Lung (tissue), 12 donors: Measurements from ENCODE around the gene OGFOD3. TPM values are rescaled to one million over a fixed set of nuclear protein-coding genes. Genes with fewer than 3 reads are reported as not detected.
"Not testable (repeated sequence)": the region's sequence is repeated elsewhere in the genome, so short reads cannot be mapped to it uniquely, and the experiment has no call there.

ENCODE experiments used
- ATAC-seq: fragments of 200-7000 bp; cut with Tn5 transposase; one replicate; pipeline ENCODE4 v1.9.1; 2020; ENCODE audit warnings: moderate number of reproducible peaks; ENCODE audit not compliant: insufficient read depth, low FRiP score
- DNase-seq, 3 donors: peaks; one replicate each; pipeline ENCODE4 v3.0.0-alpha.2; 2013 to 2017
- H3K27ac ChIP-seq, 2 donors: one replicate each; pipeline ENCODE4 v1.5.1; 2013; ENCODE audit warnings: mild to moderate bottlenecking in 2 of 2, moderate library complexity in 2 of 2, control low read depth in 1 of 2, inconsistent platforms in 1 of 2, low read depth in 1 of 2, low read length in 1 of 2
- H3K27me3 ChIP-seq, 3 donors: one replicate each; pipeline ENCODE4 v1.5.1; 2013; ENCODE audit warnings: low read length in 2 of 3; ENCODE audit not compliant: control insufficient read depth in 3 of 3, insufficient read depth in 3 of 3
- H3K36me3 ChIP-seq, 4 donors: one replicate each; pipeline ENCODE4 v1.5.1; 2013; ENCODE audit warnings: low read length in 4 of 4, mild to moderate bottlenecking in 1 of 4, moderate library complexity in 1 of 4; ENCODE audit not compliant: control insufficient read depth in 4 of 4, insufficient read depth in 4 of 4
- H3K4me1 ChIP-seq, 5 donors: one replicate each; pipeline ENCODE4 v1.5.1; 2013; ENCODE audit warnings: low read length in 5 of 5, mild to moderate bottlenecking in 2 of 5, moderate library complexity in 1 of 5; ENCODE audit not compliant: control insufficient read depth in 5 of 5, insufficient read depth in 5 of 5
- H3K4me3 ChIP-seq: one replicate; pipeline ENCODE4 v1.5.1; 2013; ENCODE audit warnings: mild to moderate bottlenecking, control low read depth, moderate library complexity
- H3K9ac ChIP-seq, 2 donors: one replicate each; pipeline ENCODE4 v1.5.1; 2013; ENCODE audit warnings: low read length in 2 of 2, control low read depth in 1 of 2; ENCODE audit not compliant: insufficient read depth in 1 of 2
- H3K9me3 ChIP-seq, 4 donors: one replicate each; pipeline ENCODE4 v1.5.1; 2013; ENCODE audit warnings: low read length in 3 of 4, mild to moderate bottlenecking in 1 of 4, moderate library complexity in 1 of 4; ENCODE audit not compliant: control insufficient read depth in 4 of 4, insufficient read depth in 3 of 4
- WGBS, 2 donors: extraction: QIAGEN DNeasy Blood & Tissue Kit; methylation state at CpG; one replicate each; pipeline ENCODE4 v1.1.7; 2013; 5-methylcytosine and 5-hydroxymethylcytosine counted together
- polyA plus RNA-seq, 2 donors: library from polyadenylated mRNA; stranded (reverse); fragments of 200-250 nt; gene quantifications; one replicate each; pipeline ENCODE4 v1.2.1, GENCODE V29; 2013
- total RNA-seq, 2 donors: library from RNA; depleted of rRNA in 1 of 2; stranded (reverse); fragments of >200 nt in 1 of 2; gene quantifications; one replicate each; pipeline ENCODE4 v1.2.1, GENCODE V29; 2014 to 2021
- TF ChIP-seq, protein P1 (sequence below): IDR thresholded peaks from 2 replicates; pipeline ENCODE4 v1.5.1; 2012; ENCODE audit warnings: mild to moderate bottlenecking; ENCODE audit errors: control extremely low read depth, extremely low read depth
- donor health status: control.
- donor health status: control.
- donor health status: Bipolar disorder and iron deficiency.
- donor health status: healthy.
- donor health status: DM: yes; HTN: yes; CAD: no.

The OGFOD3 gene
- total and polyA plus RNA-seq, 4 donors: 20.6 to 41.6 (median 29.8) TPM

DNA sequence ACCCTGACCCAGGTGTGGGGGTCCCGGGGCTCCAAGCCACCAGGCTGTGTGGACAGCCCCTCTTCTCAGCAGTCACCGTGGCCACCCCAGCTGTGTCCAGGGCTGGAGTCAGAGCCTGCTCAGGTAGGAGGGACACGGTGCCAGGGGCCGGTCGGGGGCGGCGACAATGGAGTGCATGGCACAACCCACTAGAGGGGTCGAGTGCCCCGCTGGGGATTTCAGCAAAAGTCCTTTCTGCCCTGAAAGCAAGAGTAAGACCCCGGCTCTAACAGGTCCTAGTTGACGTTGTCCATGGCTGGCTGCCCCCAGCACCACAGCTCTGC lies 35.5 kb downstream of the OGFOD3 start:
- TF ChIP-seq, protein P1, sequence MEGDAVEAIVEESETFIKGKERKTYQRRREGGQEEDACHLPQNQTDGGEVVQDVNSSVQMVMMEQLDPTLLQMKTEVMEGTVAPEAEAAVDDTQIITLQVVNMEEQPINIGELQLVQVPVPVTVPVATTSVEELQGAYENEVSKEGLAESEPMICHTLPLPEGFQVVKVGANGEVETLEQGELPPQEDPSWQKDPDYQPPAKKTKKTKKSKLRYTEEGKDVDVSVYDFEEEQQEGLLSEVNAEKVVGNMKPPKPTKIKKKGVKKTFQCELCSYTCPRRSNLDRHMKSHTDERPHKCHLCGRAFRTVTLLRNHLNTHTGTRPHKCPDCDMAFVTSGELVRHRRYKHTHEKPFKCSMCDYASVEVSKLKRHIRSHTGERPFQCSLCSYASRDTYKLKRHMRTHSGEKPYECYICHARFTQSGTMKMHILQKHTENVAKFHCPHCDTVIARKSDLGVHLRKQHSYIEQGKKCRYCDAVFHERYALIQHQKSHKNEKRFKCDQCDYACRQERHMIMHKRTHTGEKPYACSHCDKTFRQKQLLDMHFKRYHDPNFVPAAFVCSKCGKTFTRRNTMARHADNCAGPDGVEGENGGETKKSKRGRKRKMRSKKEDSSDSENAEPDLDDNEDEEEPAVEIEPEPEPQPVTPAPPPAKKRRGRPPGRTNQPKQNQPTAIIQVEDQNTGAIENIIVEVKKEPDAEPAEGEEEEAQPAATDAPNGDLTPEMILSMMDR: no peak
- ATAC-seq (no peak), DNase-seq (no peak)
- H3K27ac ChIP-seq: no peak overlapping the region
- no peak overlapping the region for H3K4me3 ChIP-seq
- peaks cover 0 to 23% (median 5%) of the 10 kb centered on the region in 5 donors for H3K4me1 ChIP-seq
- H3K9me3 ChIP-seq: no peaks in the 10 kb centered on the region
- 73 to 86% methylated on average over 11 of the region's 11 CpGs for WGBS, 2 donors
- H3K36me3 ChIP-seq: no peaks in the 10 kb centered on the region
- peaks cover 10 to 22% (median 14%) of the 10 kb centered on the region in 3 donors for H3K27me3 ChIP-seq
- no peak overlapping the region for H3K9ac ChIP-seq

- H3K4me3 ChIP-seq, DNase-seq, H3K9ac ChIP-seq, H3K9me3 ChIP-seq, H3K36me3 ChIP-seq, ATAC-seq, H3K27ac ChIP-seq: not testable (repeated sequence)
- 85% methylated on average over 19 to 21 of the region's 21 CpGs for WGBS, 2 donors
- Histone ChIP-seq H3K27me3 (peaks cover 11 to 22% (median 14%) of the 10 kb centered on the region in 3 donors), H3K4me1 (peaks cover 0 to 20% (median 5%) of the 10 kb centered on the region in 5 donors)
These were observed 36.0 kb downstream of the OGFOD3 start for GRCh38 chr17:82382220-82382932.

DNA sequence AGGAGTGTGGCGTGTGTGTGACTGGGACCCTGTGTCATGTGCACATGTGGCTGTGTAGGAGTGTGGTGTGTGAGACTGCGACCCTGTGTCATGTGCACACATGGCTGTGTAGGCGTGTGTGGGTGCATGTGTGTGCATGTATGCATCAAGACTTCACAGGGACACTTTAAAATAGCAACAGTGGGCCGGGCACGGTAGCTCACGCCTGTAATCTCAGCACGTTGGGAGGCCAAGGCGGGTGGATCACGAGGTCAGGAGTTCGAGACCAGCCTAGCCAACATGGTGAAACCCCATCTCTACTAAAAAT lies 36.7 kb downstream of the OGFOD3 start:
- H3K9me3 ChIP-seq, H3K9ac ChIP-seq, H3K36me3 ChIP-seq, DNase-seq, H3K4me3 ChIP-seq, ATAC-seq, H3K27ac ChIP-seq: not testable (repeated sequence)
- 77 to 84% methylated on average over 10 of the region's 10 CpGs for WGBS, 2 donors
- Histone ChIP-seq H3K4me1 (peaks cover 0 to 13% (median 4%) of the 10 kb centered on the region in 5 donors), H3K27me3 (peaks cover 11 to 22% (median 14%) of the 10 kb centered on the region in 3 donors)

DNA sequence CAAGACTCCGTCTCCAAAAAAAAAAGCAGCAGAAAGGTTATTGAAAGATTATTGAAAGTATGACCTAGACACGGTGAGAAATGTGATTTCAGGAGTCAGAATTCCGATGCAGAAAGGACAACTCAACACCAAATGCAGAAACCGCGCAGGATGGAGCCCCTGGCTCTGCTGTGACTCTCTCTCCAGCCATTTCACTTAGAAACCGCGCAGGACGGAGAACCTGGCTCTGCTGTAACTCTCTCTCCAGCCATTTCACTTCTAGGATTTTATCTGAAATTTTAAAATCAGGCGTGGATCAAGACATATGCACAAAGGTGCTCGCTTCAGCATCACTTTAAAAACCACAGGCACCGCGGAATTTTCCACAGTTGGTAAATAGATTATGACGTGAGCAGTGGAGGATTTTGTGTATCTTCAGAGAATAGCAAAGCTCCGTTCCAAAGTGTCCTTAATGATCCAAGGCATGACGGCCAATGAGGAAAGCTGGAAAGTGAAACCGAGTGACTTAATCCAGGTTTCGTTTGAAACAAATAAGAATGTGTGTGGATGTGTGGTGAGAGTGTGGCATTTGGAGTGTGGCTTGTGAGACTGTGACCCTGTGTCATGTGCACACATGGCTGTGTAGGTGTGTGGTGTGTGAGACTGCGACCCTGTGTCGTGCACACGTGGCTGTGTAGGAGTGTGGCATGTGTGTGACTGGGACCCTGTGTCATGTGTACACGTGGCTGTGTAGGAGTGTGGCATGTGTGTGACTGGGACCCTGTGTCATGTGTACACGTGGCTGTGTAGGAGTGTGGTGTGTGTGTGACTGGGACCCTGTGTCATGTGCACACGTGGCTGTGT lies 37.3 kb downstream of the OGFOD3 start:
- Histone ChIP-seq H3K27me3 (peaks cover 14 to 26% (median 15%) of the 10 kb centered on the region in 3 donors), H3K9ac (no peak overlapping the region)

More for the DNA sequence above, 37.3 kb downstream of the OGFOD3 start:
- Histone ChIP-seq H3K36me3 (no peaks in the 10 kb centered on the region), H3K4me3 (no peak overlapping the region), H3K9me3 (no peaks in the 10 kb centered on the region), H3K4me1 (peaks cover 0 to 9% (median 2%) of the 10 kb centered on the region in 5 donors), H3K27ac (no peak overlapping the region)
- TF ChIP-seq, protein P1: no peak
- DNase-seq: peak in 1 of 3 donors; percentile 20
- 60 to 75% methylated on average over 23 of the region's 23 CpGs for WGBS, 2 donors
- ATAC-seq: no peak
